HUES64 (cell line): Measurements from ENCODE around the gene RALA.
A peak's percentile ranks its signal among the peaks of the same experiment; 100 is the strongest.

Experiments used
- H3K27ac ChIP-seq: 2 replicates; pipeline ENCODE4 v1.7.0; 2013; ENCODE audit warnings: low read depth, low read length, inconsistent platforms
- H3K27me3 ChIP-seq: 2 replicates; pipeline ENCODE4 v1.6.1; 2013; ENCODE audit warnings: mild to moderate bottlenecking, low read length; ENCODE audit not compliant: insufficient read depth
- H3K36me3 ChIP-seq: 2 replicates; pipeline ENCODE4 v1.6.1; 2013; ENCODE audit warnings: mild to moderate bottlenecking, low read length; ENCODE audit not compliant: insufficient read depth
- H3K4me1 ChIP-seq: 2 replicates; pipeline ENCODE4 v1.6.1; 2013; ENCODE audit warnings: mild to moderate bottlenecking, low read length, moderate library complexity; ENCODE audit not compliant: insufficient read depth
- H3K4me3 ChIP-seq: 2 replicates; pipeline ENCODE4 v1.5.1; 2013; ENCODE audit warnings: mild to moderate bottlenecking, low read length, moderate library complexity
- H3K9ac ChIP-seq: 2 replicates; pipeline ENCODE4 v1.6.1; 2013; ENCODE audit warnings: mild to moderate bottlenecking, low read depth, low read length
- H3K9me3 ChIP-seq: 2 replicates; pipeline ENCODE4 v1.6.1; 2013; ENCODE audit warnings: low read depth, low read length; ENCODE audit not compliant: insufficient read depth
- WGBS: fragments of 150-250, 120-280 bp; methylation state at CpG from one replicate; pipeline ENCODE4 v1.1.7; 2013; ENCODE audit warnings: missing lambda C conversion rate; 5-methylcytosine and 5-hydroxymethylcytosine counted together

The RALA gene

GRCh38 chr7:39594988-39595620 lies 28.3 kb upstream of the RALA start:
- no peak overlapping the region for H3K27ac ChIP-seq
- H3K27me3 ChIP-seq = no peaks in the 10 kb centered on the region
- no peaks in the 10 kb centered on the region for H3K36me3 ChIP-seq
- peaks cover 2% of the 10 kb centered on the region for H3K4me1 ChIP-seq
- 94% methylated on average over 4 of the region's 5 CpGs for WGBS
- no peaks in the 10 kb centered on the region for H3K9me3 ChIP-seq
- no peak overlapping the region for H3K4me3 ChIP-seq
- no peak overlapping the region for H3K9ac ChIP-seq

GRCh38 chr7:39602351-39602750 lies 21.0 kb upstream of the RALA start:
- H3K27me3 ChIP-seq = no peaks in the 10 kb centered on the region
- no peak overlapping the region for H3K27ac ChIP-seq
- WGBS = 95% methylated on average over 1 of the region's 2 CpGs

GRCh38 chr7:39603924-39604323 lies 19.4 kb upstream of the RALA start:
- Histone ChIP-seq H3K4me3 (no peak overlapping the region), H3K9me3 (no peaks in the 10 kb centered on the region), H3K27me3 (no peaks in the 10 kb centered on the region), H3K9ac (no peak overlapping the region), H3K4me1 (peaks cover 4% of the 10 kb centered on the region; the same call in 1 of the 2 replicates), H3K36me3 (no peaks in the 10 kb centered on the region), H3K27ac (no peak overlapping the region)

More at GRCh38 chr7:39602351-39602750, 21.0 kb upstream of the RALA start:
- H3K36me3 ChIP-seq = no peaks in the 10 kb centered on the region
- no peak overlapping the region for H3K9ac ChIP-seq
- H3K4me3 ChIP-seq = no peak overlapping the region
- H3K4me1 ChIP-seq = no peaks in the 10 kb centered on the region
- no peaks in the 10 kb centered on the region for H3K9me3 ChIP-seq

GRCh38 chr7:39605087-39605486 lies 18.3 kb upstream of the RALA start:
- Histone ChIP-seq H3K4me3 (no peak overlapping the region), H3K27ac (no peak overlapping the region), H3K36me3 (no peaks in the 10 kb centered on the region), H3K9ac (no peak overlapping the region), H3K27me3 (peaks cover 9% of the 10 kb centered on the region), H3K9me3 (no peaks in the 10 kb centered on the region), H3K4me1 (peaks cover 4% of the 10 kb centered on the region; the same call in 1 of the 2 replicates)
- WGBS = 95% methylated on average over 1 of the region's 1 CpG

GRCh38 chr7:39606352-39606751 lies 17.0 kb upstream of the RALA start:
- 100% methylated on average over 1 of the region's 2 CpGs for WGBS
- H3K4me1 ChIP-seq = peaks cover 4% of the 10 kb centered on the region; the same call in 1 of the 2 replicates
- H3K27ac ChIP-seq = no peak overlapping the region
- no peak overlapping the region for H3K9ac ChIP-seq
- peaks cover 13% of the 10 kb centered on the region for H3K27me3 ChIP-seq
- H3K36me3 ChIP-seq = no peaks in the 10 kb centered on the region
- no peaks in the 10 kb centered on the region for H3K9me3 ChIP-seq
- no peak overlapping the region for H3K4me3 ChIP-seq

- no peaks in the 10 kb centered on the region for H3K9me3 ChIP-seq
- peaks cover 13% of the 10 kb centered on the region for H3K27me3 ChIP-seq
- H3K9ac ChIP-seq = no peak overlapping the region
- no peak overlapping the region for H3K27ac ChIP-seq
- WGBS = 96% methylated on average over 1 of the region's 2 CpGs
- no peaks in the 10 kb centered on the region for H3K36me3 ChIP-seq
- no peak overlapping the region for H3K4me3 ChIP-seq
- peaks cover 4% of the 10 kb centered on the region; the same call in 1 of the 2 replicates for H3K4me1 ChIP-seq
These were observed 16.4 kb upstream of the RALA start for GRCh38 chr7:39606941-39607340.

GRCh38 chr7:39607865-39608264 lies 15.5 kb upstream of the RALA start:
- no peak overlapping the region for H3K4me3 ChIP-seq
- H3K9me3 ChIP-seq = no peaks in the 10 kb centered on the region
- no peaks in the 10 kb centered on the region for H3K36me3 ChIP-seq
- no peak overlapping the region for H3K9ac ChIP-seq
- H3K27me3 ChIP-seq = peaks cover 13% of the 10 kb centered on the region
- WGBS = 100% methylated on average over 2 of the region's 2 CpGs
- peaks cover 4% of the 10 kb centered on the region; the same call in 1 of the 2 replicates for H3K4me1 ChIP-seq
- H3K27ac ChIP-seq = no peak overlapping the region

- 83% methylated on average over 2 of the region's 3 CpGs for WGBS
- H3K36me3 ChIP-seq = no peaks in the 10 kb centered on the region
- H3K4me3 ChIP-seq = no peak overlapping the region
These were observed 15.1 kb upstream of the RALA start for GRCh38 chr7:39608278-39608677.

GRCh38 chr7:39609113-39609934 lies 14.0 kb upstream of the RALA start:
- H3K36me3 ChIP-seq = no peaks in the 10 kb centered on the region
- 95% methylated on average over 36 of the region's 36 CpGs for WGBS
- H3K9ac ChIP-seq = peak overlapping the region; percentile 63
- peaks cover 13% of the 10 kb centered on the region for H3K27me3 ChIP-seq
- H3K9me3 ChIP-seq = no peaks in the 10 kb centered on the region
- peaks cover 4% of the 10 kb centered on the region; the same call in 1 of the 2 replicates for H3K4me1 ChIP-seq
- peak overlapping the region; percentile 48 for H3K4me3 ChIP-seq
- H3K27ac ChIP-seq = no peak overlapping the region

More at GRCh38 chr7:39608278-39608677, 15.1 kb upstream of the RALA start:
- peaks cover 13% of the 10 kb centered on the region for H3K27me3 ChIP-seq
- H3K9ac ChIP-seq = no peak overlapping the region
- no peak overlapping the region for H3K27ac ChIP-seq
- H3K4me1 ChIP-seq = peaks cover 4% of the 10 kb centered on the region; the same call in 1 of the 2 replicates
- H3K9me3 ChIP-seq = no peaks in the 10 kb centered on the region

- Histone ChIP-seq H3K9ac (peak overlapping the region; percentile 63; the same call in 1 of the 2 replicates), H3K36me3 (no peaks in the 10 kb centered on the region), H3K4me1 (peaks cover 4% of the 10 kb centered on the region; the same call in 1 of the 2 replicates), H3K9me3 (no peaks in the 10 kb centered on the region), H3K27ac (no peak overlapping the region), H3K4me3 (peak overlapping the region; percentile 48), H3K27me3 (peaks cover 13% of the 10 kb centered on the region)
- WGBS = 94% methylated on average over 5 of the region's 5 CpGs
These were observed 13.5 kb upstream of the RALA start for GRCh38 chr7:39609935-39610263.

- WGBS = 90% methylated on average over 4 of the region's 4 CpGs
These were observed 9.8 kb upstream of the RALA start for GRCh38 chr7:39613577-39613976.

More at GRCh38 chr7:39613577-39613976, 9.8 kb upstream of the RALA start:
- Histone ChIP-seq H3K9me3 (no peaks in the 10 kb centered on the region), H3K36me3 (no peaks in the 10 kb centered on the region), H3K9ac (no peak overlapping the region), H3K27me3 (peaks cover 13% of the 10 kb centered on the region), H3K4me1 (peaks cover 3% of the 10 kb centered on the region; the same call in 1 of the 2 replicates), H3K27ac (no peak overlapping the region), H3K4me3 (no peak overlapping the region)
